ENCODE data around the gene KLKB1. TPM values are rescaled to one million over a fixed set of nuclear protein-coding genes. Genes with fewer than 3 reads are reported as not detected.

Gene KLKB1
- total and polyA plus RNA-seq, 2 donors (not counting 3 experiments of a cell fraction or from before 2014, with no cell fraction given): not detected

DNA sequence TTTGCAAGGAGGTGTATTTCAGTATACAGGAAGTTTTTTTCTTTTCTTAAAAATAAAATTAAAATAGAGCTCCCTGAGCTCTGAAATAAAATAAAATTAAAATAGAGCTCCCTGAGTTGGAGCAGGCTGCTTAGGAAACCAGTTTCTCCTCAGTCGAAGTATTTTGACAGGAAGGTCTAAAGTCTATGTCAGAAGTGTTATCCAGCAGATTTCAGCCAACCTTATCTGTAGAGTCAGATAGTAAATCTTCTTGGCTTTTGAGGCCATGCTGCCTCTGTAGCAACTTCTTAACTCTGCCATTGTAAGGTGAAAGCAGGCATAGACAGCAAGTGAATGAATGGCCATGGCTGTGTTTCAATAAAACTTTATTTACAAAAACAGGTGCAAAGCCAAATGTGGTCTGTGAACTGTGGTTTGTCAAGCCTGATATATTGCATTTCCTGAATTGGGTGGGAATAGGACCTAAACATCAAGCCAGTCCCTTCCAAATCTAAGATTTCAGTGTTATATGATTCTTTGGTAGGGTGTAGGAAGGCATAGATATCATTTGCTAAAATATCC, 9.5 kb upstream of the KLKB1 start:
- Histone ChIP-seq H3K4me1 (ENCODE audit: control insufficient read depth, extremely low read depth, insufficient read depth, low read length) (no peaks in the 10 kb centered on the region), H3K4me2 (ENCODE audit: insufficient read depth, low read length) (no peak overlapping the region), H3K9me3 (replicated peaks; ENCODE audit: control insufficient read depth, insufficient read depth, low read length) (no peaks in the 10 kb centered on the region), H3K79me2 (ENCODE audit: control insufficient read depth, insufficient read depth, low read length) (no peaks in the 10 kb centered on the region), H3K27ac (ENCODE audit: insufficient read depth, low read depth, low read length) (no peak overlapping the region), H3K9me1 (replicated peaks; ENCODE audit: control insufficient read depth, extremely low read depth, insufficient read depth, low read length) (no peaks in the 10 kb centered on the region), H2AFZ (ENCODE audit: low read depth, low read length) (no peak overlapping the region), H3K27me3 (ENCODE audit: control insufficient read depth in 2 of 2, insufficient read depth in 2 of 2, low read length in 2 of 2) (no peaks in the 10 kb centered on the region), H4K20me1 (replicated peaks; ENCODE audit: control insufficient read depth, extremely low read depth, insufficient read depth, low read length) (no peaks in the 10 kb centered on the region), H3K4me3 (replicated peaks in 1 of 3; ENCODE audit: insufficient read depth in 1 of 3, low read depth in 1 of 3, low read length in 3 of 3) (no peak overlapping the region), H3K36me3 (ENCODE audit: control insufficient read depth in 2 of 2, extremely low read depth in 1 of 2, insufficient read depth in 2 of 2, low read length in 2 of 2) (no peaks in the 10 kb centered on the region), H3K9ac (replicated peaks; ENCODE audit: extremely low read depth, insufficient read depth, low read length) (no peak overlapping the region)
- DNase-seq (ENCODE audit: low read depth, low spot score) (no peak), FAIRE-seq (no peak)
- BruUV-seq (replicated peaks): no TSS peak
- ChIA-PET CTCF (no interaction called here), POLR2A (no interaction called here)
- intact Hi-C loops (cut with micrococcal nuclease) (no loop called here), dilution Hi-C loops (cut with MboI; ENCODE audit: extremely low pct_ligation_motif_present, low sequenced_read_pairs) (no loop called here)
- no peak for TF ChIP-seq JUN (IDR thresholded peaks at IDR 0.05; ENCODE audit: borderline replicate concordance, insufficient read depth, insufficient read length, low read depth)
- TF ChIP-seq, protein P1, sequence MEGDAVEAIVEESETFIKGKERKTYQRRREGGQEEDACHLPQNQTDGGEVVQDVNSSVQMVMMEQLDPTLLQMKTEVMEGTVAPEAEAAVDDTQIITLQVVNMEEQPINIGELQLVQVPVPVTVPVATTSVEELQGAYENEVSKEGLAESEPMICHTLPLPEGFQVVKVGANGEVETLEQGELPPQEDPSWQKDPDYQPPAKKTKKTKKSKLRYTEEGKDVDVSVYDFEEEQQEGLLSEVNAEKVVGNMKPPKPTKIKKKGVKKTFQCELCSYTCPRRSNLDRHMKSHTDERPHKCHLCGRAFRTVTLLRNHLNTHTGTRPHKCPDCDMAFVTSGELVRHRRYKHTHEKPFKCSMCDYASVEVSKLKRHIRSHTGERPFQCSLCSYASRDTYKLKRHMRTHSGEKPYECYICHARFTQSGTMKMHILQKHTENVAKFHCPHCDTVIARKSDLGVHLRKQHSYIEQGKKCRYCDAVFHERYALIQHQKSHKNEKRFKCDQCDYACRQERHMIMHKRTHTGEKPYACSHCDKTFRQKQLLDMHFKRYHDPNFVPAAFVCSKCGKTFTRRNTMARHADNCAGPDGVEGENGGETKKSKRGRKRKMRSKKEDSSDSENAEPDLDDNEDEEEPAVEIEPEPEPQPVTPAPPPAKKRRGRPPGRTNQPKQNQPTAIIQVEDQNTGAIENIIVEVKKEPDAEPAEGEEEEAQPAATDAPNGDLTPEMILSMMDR (IDR thresholded peaks at IDR 0.05; ENCODE audit: extremely low read depth in 1 of 2, insufficient read depth in 1 of 2, low read depth in 1 of 2, low read length in 2 of 2): no peak
- TF ChIP-seq FOS (IDR thresholded peaks at IDR 0.05; ENCODE audit: borderline replicate concordance, insufficient read depth, low read length): no peak
- TF ChIP-seq POLR2A (IDR thresholded peaks at IDR 0.05; ENCODE audit: low read depth, low read length): no peak
- no peak for TF ChIP-seq MYC (IDR thresholded peaks at IDR 0.05; ENCODE audit: low read depth, low read length)
- TF ChIP-seq MAX (IDR thresholded peaks at IDR 0.05; ENCODE audit: insufficient read depth, insufficient read length): no peak
- no peak for TF ChIP-seq POLR2AphosphoS5 (IDR thresholded peaks at IDR 0.05; ENCODE audit: insufficient read depth, low read depth, low read length)
- TF ChIP-seq EZH2 (IDR thresholded peaks at IDR 0.05; ENCODE audit: borderline replicate concordance, low read depth, low read length, severe bottlenecking): no peak
- no peak for TF ChIP-seq GATA2 (IDR thresholded peaks at IDR 0.05; ENCODE audit: insufficient read depth, insufficient read length, low read depth, low read length)

All from endothelial cell of umbilical vein (primary cell).